ENCODE data around the gene SPNS3.

The SPNS3 gene

DNA sequence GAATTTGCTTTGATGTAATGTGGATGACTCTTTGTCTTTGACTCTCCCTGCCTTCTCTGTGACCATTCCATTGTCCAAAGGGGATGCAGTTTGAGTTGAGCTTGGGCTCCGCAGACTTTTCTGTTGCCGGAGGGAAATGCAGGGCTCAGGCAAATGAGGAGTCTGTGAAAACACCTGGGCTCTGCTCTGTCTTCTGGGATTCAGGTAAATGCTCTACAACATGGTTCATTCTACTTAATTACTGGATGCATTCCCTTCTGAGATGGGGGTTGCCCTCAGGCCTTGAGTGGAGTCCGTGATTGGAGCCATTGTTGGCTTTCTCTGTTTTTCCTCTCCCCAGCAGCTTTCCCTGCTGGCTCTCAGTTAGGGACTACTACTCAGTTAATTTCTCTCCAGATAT lies 38.5 kb downstream of the SPNS3 start:
- DNase-seq: no peak

GRCh38 chr17:4474093-4474492 lies 40.4 kb downstream of the SPNS3 start:
- no peak for DNase-seq

- DNase-seq: no peak
Observed at GRCh38 chr17:4475001-4475400, 41.3 kb downstream of the SPNS3 start.

GRCh38 chr17:4475463-4475862 lies 41.7 kb downstream of the SPNS3 start:
- DNase-seq: no peak

DNA sequence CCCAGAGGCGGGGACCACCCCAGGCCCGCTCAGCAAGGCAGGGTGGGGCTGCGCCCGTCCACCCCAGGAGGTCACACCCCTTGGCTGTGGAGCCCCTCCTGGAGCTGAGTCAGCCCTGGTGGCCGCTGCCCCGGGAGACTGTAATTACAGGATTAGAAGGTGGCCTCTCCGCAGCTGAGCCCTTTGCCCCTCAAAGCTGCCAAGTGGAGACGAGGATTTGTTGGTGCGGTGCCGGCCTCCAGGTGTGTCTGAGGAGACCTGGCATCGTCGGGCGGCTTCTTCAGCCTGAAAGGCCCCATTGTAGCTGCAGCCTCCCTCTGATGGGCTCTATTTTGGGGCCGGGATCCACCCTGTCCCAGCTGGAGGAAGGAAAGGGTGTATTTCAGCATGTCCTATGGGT lies 42.3 kb downstream of the SPNS3 start:
- DNase-seq: no peak

- DNase-seq: no peak
Observed at GRCh38 chr17:4476511-4477070, 42.9 kb downstream of the SPNS3 start.

DNA sequence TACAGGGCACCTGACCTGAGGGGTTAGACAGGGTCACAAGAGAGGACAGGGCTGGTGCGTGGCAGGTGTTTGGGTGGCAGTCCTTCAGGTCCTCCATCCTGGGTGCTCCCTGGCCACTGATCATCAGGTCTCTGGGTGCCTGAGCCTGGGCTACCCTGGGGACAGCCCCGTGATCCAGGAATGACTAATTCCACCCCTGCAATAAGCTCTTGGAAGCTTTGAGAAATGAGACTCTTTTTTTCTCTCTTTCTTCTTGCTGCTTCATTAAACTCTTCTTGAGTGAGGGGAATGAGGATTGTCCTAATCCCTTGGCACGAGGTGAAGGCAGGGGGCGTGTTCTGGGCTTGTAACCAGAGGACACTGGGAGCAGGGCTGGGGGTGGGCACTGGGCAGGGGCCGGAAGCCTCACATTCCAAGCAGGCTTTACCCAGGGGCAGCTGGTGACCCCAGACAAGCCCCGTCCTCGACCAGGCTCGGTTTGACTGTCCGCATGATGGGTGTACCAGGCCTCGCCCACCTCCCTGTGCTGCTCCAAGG lies 43.6 kb downstream of the SPNS3 start:
- no peak for DNase-seq

DNA sequence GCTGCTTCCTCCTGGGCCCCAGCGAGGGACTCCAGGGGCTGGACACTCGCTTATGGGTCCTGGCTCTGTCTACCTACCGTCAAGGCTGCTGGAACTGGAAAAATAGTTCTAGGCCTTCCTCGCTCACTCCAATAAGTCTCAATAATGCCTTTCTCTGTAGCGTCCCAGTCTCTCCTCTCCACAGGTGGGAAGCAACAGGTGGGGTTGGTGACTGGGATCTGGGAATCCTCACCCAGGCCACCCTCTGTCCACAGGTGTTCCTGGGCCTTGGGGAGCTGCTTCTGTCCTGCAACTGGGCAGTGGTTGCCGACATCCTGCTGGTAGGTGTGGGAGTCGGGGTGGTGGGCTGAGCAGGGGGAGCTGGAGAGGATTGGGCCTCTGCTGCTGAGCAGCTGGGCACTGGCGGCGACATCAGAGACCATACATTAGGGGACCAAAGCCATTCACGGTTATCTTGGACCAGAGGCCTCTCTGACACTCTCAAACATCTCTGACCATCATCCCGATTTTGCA lies 44.6 kb downstream of the SPNS3 start:
- DNase-seq: no peak

DNA sequence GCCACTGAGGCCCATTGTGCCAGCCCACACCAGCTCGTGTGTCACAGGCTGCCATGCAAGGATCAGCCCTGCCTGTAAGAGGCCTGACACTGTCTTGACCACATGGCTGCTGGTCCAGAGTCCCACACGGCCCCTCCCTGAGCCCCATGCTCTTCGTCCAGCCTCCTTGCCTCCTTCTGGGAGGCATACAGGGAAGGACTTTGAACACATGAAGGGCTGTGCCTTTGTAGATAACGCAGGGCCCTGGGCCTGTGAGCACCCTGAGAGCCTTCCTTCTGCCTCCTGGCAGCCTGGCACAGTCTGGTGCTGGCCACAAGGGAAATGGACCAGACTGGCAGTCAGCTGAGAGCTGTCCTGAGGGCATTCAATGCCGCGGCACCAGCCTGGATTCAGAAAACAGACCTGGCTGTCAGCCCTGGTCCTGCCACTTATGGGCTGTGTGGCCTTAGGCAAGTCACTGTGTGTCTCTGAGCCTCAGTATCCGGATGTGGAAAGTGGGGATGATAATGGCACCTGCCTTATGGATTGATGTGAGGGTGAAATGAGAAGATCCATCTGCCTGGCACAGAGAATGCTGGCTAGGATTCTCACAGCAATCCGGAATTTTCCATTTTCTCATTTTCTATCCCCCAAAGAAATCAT lies 45.7 kb downstream of the SPNS3 start:
- DNase-seq: no peak

DNA sequence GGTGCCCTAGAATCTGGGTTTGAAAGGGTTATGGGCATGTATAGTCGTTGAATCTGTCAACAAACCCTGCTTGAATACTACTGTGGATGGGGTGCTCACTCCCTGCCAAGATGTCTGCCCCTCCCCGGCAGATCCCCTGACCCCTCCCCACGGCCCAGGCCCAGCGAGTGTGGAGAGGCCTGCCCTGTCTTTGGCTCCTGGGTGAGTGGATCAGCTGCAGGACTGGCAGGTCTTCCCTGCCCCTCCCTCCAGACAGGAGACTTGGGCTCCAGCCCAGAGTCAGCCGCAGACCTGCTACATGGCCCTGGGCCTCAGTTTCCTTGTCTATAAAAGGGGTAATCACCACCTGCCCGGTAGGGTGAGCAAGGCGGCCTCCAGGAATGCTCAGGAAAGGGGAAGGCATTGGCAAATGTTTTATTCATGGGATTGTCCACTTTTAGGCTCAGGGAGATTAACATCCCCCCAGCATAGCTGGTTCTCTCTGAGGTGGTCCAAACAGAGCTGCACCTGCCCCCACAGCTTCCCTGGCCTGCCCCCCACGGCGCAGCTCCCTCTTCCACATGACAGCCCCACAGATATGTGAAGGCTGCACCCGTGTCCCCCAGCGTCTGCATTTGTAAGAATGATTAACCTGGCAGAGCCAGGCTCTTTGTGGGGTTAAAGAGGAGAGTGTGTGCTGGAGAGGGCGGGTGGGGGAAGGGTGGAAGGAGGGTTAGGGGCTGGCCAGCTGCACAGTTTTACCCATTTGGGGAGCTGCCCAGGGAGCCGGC lies 46.4 kb downstream of the SPNS3 start:
- no peak for DNase-seq

- DNase-seq: peak in 1 of 2 donors; percentile 53
Observed at GRCh38 chr17:4480929-4481898, 47.5 kb downstream of the SPNS3 start.

DNA sequence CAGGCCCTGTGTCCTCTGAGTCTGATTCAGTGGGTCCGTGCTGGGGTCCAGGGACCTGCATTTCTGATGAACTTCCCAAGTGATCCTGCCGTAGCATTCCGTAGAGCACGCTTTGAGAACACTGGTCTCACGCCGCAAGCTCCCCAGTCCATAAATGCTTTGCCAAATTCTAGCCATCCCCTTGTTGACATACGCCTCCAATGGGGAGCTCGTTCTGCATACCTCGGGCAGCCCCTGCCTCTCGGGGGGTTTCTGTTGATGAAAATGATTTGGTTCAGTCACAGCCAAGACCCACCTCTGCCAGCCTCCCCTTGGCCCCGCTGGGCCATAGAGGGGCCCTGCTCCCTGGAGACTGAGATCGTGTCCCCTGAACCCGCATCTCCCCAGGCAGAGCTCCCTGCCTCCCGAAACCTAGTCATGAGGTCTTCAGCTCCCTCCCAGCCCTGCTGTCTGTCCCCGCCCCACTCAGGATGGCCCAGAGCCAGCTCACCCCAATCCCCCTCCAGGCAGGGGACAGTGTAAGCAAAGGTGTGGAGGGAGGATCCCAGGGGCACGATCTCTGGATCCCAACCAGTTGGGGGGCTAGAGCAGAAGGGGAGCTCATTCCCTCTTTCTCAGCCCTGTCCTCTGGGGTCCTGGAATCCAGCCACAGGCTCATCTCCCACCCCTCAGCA lies 48.7 kb downstream of the SPNS3 start:
- DNase-seq: no peak

DNA sequence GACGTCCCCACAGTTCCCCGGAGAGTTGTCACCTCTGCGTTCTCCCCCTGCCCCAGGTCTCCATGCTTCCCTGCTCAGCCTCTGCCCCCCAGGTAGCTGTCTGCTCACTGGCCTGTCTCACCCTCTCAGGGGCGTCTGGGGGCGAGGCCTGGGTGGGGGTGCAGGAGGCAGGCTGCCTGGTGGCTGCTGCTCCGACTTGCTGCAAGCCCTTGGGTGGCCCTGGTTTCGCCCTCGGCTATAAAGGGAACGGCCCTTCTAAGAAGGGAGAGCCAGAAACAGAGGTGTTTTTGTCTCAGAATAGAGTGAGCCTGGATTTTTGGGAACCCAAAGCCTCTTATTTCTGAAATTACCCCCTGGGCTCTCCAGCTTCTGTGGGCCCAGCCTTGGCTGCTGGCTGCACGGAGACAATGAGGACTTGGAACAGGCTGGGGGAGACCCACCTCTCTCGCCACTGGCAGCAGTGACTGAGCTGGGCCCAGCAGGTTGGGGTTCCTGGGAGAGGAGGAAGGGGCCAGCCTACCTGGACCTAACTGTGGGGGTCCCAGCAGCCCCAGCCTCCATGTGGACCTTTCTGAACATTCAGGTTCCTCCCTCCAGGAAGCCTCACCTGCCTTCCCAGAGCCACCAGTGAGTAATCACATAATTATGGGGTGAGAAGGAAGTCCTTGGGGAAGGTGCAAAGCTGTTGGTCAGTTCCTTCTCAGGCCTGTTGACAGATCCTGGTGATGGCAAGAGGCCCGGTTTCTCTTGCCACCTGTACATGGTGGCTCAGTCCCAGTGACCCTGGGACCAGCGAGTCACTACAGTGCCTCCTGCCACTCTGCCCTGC lies 49.5 kb downstream of the SPNS3 start:
- DNase-seq: no peak

GRCh38 chr17:4485676-4486646 lies 52.2 kb downstream of the SPNS3 start:
- DNase-seq: peak in 1 of 2 donors; percentile 61

- DNase-seq: no peak
Observed at GRCh38 chr17:4487296-4487695, 53.6 kb downstream of the SPNS3 start.

- DNase-seq: no peak
Observed at GRCh38 chr17:4487820-4488716, 54.3 kb downstream of the SPNS3 start.

DNA sequence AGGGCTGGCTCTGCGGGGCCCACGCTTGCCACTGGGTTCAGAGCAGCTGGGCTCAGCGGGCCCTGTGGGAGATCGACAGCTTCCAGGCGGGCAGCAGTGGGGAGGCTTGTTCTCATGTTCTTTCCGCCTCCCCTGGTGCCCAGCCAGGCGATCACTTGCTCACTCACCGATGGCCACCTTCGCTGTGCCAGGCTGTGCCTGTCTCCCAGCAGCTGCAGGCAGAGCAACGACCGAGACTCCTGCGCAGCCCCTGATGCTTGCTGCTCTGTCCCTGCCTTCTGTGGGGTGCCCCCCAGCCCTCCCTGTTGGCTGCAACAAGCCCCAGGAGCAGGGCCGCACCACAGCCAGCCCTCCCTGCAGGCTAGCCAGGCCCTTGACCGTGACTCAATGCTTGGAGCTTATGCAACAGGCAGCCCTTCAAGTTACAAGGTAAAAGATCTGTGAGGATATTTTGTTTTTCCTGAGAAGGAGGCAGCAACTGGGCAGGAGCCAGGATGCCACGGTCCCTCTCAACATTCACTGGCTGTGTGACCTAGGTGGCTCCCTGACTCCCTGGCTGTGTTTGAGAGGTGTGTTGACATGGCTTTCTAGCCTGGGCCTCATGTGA lies 55.4 kb downstream of the SPNS3 start:
- DNase-seq: no peak

DNA sequence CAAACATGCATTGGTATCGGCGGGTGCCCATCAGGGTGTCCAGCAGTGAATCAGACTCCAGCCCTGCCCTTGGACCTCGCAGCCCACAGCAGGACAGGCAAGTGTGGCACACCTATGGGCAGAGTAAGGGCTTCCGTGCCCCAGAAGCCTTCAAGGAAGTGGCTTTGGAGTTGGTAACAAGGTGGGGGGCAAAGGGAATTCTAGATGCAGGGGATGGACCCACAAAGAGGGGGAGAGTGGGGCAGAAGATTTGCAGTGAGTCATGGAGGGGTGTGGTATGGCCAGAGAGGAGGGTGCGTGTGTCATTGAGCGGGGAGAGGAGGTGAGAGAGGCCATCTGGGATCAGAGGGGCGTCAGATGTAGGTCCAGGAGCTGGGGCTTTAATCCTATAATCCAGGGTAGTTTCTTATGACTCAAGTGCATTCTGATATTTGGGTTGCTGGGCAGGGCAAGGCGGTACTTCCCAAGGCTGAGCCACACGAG lies 56.4 kb downstream of the SPNS3 start:
- no peak for DNase-seq
